Nephron (organoid): ENCODE measurements around the gene GALNT18.

Source experiments
- H3K27ac Mint-ChIP-seq, 3 experiments: 2 replicates each; pipeline ENCODE4 v1.8.0; 2020; ENCODE audit warnings: mixed read lengths in 3 of 3, mild to moderate bottlenecking in 2 of 3, moderate library complexity in 1 of 3
- H3K27me3 Mint-ChIP-seq: 2 replicates; pipeline ENCODE4 v1.8.0; 2021; ENCODE audit warnings: low read depth, mild to moderate bottlenecking, moderate library complexity, mixed read lengths
- H3K36me3 Mint-ChIP-seq: 2 replicates; pipeline ENCODE4 v1.8.0; 2020; ENCODE audit warnings: low read depth, mixed read lengths
- H3K4me1 Mint-ChIP-seq: 2 replicates; pipeline ENCODE4 v1.8.0; 2020; ENCODE audit warnings: mixed read lengths
- H3K4me3 Mint-ChIP-seq, 3 experiments: 2 replicates each; pipeline ENCODE4 v1.8.0; 2020; ENCODE audit warnings: mild to moderate bottlenecking in 3 of 3, mixed read lengths in 3 of 3, moderate library complexity in 2 of 3
- H3K9me3 Mint-ChIP-seq: 2 replicates; pipeline ENCODE4 v1.8.0; 2020; ENCODE audit warnings: mixed read lengths
- TF ChIP-seq, protein P1 (sequence below), 3 experiments: fragments of 200-600 bp; sonication (generic); IDR thresholded peaks; one replicate each; pipeline ENCODE4 v1.5.0; 2021; ENCODE audit warnings: antibody characterized with exemption in 3 of 3; ENCODE audit not compliant: unreplicated experiment in 3 of 3

GALNT18 gene

DNA sequence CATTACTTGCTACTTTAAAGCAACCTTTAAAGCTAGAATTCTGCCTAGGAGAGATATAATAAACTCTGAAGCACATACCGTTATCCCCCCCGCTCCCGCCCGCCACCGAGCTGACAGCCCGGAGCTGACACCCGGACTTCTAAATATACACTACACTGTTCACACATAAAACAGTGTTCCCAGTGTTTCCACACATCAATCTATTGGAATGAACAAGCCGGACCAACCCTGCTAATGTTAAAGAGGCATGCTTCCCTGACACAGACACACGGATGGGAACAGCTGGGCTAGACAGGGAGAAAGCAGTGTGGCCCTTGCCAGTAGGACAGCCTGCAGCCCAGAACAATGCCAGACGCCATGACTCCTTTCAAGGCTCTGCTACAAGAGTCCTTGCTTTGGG lies 160.3 kb downstream of the GALNT18 start:
- no peak overlapping the region for H3K4me3 Mint-ChIP-seq
- H3K27me3 Mint-ChIP-seq = peaks cover 15% of the 10 kb centered on the region
- peaks cover 54% of the 10 kb centered on the region for H3K4me1 Mint-ChIP-seq

DNA sequence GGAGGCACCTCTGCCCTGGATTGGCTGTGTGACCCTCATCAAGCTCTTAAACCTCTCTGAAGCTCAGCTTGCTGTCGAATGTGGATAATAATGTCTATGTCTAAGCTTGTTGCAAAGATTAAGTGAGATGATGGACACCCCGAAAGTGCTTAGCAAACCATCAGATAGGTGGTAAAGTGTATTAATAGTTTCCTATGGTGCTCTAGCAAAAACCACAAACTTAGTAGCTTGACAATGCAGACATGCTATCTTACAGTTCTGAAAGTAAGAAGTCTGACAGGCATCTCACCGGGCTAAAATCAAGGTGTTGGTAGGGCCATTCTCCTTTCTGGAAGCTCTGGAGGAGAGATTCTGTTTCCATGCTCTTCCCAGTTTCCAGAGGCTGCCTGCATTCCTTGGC lies 162.2 kb downstream of the GALNT18 start:
- H3K27me3 Mint-ChIP-seq = peaks cover 19% of the 10 kb centered on the region
- peaks cover 2% of the 10 kb centered on the region for H3K9me3 Mint-ChIP-seq
- no peak overlapping the region for H3K4me3 Mint-ChIP-seq
- no peak overlapping the region for H3K27ac Mint-ChIP-seq
- H3K36me3 Mint-ChIP-seq = no peaks in the 10 kb centered on the region
- TF ChIP-seq, protein P1, sequence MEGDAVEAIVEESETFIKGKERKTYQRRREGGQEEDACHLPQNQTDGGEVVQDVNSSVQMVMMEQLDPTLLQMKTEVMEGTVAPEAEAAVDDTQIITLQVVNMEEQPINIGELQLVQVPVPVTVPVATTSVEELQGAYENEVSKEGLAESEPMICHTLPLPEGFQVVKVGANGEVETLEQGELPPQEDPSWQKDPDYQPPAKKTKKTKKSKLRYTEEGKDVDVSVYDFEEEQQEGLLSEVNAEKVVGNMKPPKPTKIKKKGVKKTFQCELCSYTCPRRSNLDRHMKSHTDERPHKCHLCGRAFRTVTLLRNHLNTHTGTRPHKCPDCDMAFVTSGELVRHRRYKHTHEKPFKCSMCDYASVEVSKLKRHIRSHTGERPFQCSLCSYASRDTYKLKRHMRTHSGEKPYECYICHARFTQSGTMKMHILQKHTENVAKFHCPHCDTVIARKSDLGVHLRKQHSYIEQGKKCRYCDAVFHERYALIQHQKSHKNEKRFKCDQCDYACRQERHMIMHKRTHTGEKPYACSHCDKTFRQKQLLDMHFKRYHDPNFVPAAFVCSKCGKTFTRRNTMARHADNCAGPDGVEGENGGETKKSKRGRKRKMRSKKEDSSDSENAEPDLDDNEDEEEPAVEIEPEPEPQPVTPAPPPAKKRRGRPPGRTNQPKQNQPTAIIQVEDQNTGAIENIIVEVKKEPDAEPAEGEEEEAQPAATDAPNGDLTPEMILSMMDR (IDR thresholded peaks at IDR 0.05; ENCODE audit: unreplicated experiment in 3 of 3) = no peak
- peaks cover 44% of the 10 kb centered on the region for H3K4me1 Mint-ChIP-seq

More for the DNA sequence above, 160.3 kb downstream of the GALNT18 start:
- H3K27ac Mint-ChIP-seq = peak overlapping the region; percentile 43 to 87 (median 70)
- peaks cover 2% of the 10 kb centered on the region for H3K9me3 Mint-ChIP-seq
- H3K36me3 Mint-ChIP-seq = no peaks in the 10 kb centered on the region
- TF ChIP-seq, protein P1 (IDR thresholded peaks at IDR 0.05; ENCODE audit: unreplicated experiment in 3 of 3) = no peak

DNA sequence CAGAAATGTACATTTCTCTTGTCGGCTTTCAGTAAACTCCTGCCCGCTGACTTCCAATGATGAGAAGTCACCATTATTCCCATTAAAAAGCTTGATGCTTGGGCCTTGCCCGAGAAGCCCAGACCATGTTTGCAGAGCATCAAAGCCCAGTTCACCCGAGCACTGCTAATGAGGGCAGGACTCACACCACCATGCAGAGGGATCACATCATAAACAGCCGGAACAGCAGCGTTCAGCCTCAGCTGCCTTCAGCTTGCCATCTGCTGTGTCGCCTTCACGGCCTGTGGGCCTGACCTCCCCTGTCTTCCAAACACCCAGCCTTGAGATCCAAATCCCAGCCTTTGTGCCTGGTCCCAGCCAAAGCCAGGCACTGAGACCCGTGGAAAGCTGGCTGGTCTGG lies 163.3 kb downstream of the GALNT18 start:
- TF ChIP-seq, protein P1 (IDR thresholded peaks at IDR 0.05; ENCODE audit: unreplicated experiment in 3 of 3) = no peak
- Mint-ChIP-seq H3K36me3 (no peaks in the 10 kb centered on the region), H3K9me3 (peaks cover 2% of the 10 kb centered on the region), H3K27ac (no peak overlapping the region), H3K27me3 (peaks cover 19% of the 10 kb centered on the region), H3K4me3 (no peak overlapping the region), H3K4me1 (peaks cover 36% of the 10 kb centered on the region)

DNA sequence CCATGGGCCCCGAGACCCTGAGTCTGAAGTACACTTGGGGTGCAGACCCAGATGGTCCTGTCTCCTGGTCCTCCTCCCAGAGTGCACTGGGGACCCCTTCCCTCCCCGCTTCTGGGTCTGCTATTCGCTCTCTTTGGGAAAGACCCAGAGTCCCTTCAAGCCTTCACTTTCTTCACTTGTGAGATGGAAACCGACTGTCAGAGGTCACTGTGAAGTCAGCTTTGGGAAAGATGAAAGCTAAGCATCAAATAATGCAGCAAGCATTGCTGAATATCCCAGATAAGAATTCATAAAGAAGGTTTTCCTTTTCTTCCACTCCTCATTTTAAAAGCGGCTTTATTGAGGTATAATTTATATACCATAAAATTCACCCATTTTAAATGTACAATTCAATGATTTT lies 163.8 kb downstream of the GALNT18 start:
- TF ChIP-seq, protein P1 (IDR thresholded peaks at IDR 0.05; ENCODE audit: unreplicated experiment in 3 of 3) = no peak
- H3K36me3 Mint-ChIP-seq = no peaks in the 10 kb centered on the region
- peaks cover 2% of the 10 kb centered on the region for H3K9me3 Mint-ChIP-seq
- H3K4me3 Mint-ChIP-seq = no peak overlapping the region
- H3K27ac Mint-ChIP-seq = no peak overlapping the region
- peaks cover 24% of the 10 kb centered on the region for H3K27me3 Mint-ChIP-seq
- peaks cover 32% of the 10 kb centered on the region for H3K4me1 Mint-ChIP-seq

DNA sequence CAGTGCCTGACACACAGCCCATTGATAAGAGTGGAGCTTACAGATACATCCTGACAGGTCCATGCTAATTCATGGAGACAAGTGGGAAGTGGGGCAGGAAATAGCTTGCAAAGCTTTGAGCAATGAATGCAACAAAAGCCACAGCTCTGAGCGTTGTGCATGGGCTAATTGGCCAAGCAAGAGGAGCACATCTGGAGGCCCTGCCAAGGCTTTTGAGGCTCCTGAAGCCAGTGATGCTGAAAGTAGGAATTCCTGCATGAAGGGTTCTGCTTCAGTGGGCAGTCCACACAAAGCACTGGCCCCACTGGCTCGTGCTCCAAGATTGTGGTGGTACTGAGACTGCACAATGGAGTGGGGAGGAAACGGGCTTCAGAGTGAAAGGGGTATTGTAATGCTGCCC lies 164.9 kb downstream of the GALNT18 start:
- peaks cover 27% of the 10 kb centered on the region for H3K4me1 Mint-ChIP-seq
- no peak overlapping the region for H3K4me3 Mint-ChIP-seq
- peaks cover 2% of the 10 kb centered on the region for H3K9me3 Mint-ChIP-seq
- H3K27ac Mint-ChIP-seq = no peak overlapping the region
- peaks cover 27% of the 10 kb centered on the region for H3K27me3 Mint-ChIP-seq
- no peaks in the 10 kb centered on the region for H3K36me3 Mint-ChIP-seq
- TF ChIP-seq, protein P1 (IDR thresholded peaks at IDR 0.05; ENCODE audit: unreplicated experiment in 3 of 3) = no peak

DNA sequence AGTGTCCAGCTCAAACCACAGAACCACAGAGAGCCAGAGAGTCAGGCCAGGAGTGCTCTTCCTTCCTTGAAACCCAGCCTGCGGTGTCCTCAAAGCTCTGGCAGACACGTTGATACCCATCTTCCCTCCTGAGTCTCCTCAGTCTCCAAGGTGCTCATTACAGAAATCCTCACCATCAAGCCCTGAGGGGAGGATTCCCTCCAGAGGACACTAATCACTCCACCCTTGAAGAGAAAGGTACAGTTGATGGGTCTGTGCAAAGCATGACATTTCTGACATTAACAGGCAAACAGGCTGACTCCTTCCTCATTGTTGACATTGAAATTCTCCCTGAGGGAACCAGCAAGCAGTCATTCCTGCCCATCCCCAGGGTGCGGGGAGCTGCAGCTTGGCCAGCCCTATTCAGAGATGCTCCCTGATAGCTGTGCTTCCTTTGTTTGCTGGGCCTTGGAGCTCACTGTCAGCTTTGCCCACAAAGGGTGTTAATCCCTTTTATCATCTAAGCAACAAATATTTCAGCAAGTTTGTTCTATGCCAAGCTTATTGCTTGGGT lies 167.1 kb downstream of the GALNT18 start:
- Mint-ChIP-seq H3K4me3 (no peak overlapping the region), H3K36me3 (no peaks in the 10 kb centered on the region), H3K9me3 (no peaks in the 10 kb centered on the region), H3K27ac (no peak overlapping the region), H3K4me1 (peaks cover 11% of the 10 kb centered on the region), H3K27me3 (peaks cover 22% of the 10 kb centered on the region)
- TF ChIP-seq, protein P1 (IDR thresholded peaks at IDR 0.05; ENCODE audit: unreplicated experiment in 3 of 3) = no peak
